ENCODE data around the gene CSAD.

GRCh38 chr12:53213348-53213747, 32.6 kb upstream of the CSAD start:
- peak; percentile 93 for TF ChIP-seq CTCF (IDR thresholded peaks at IDR 0.05; ENCODE audit: insufficient read depth, low read length, poor library complexity, severe bottlenecking)
- TF ChIP-seq EZH2phosphoT487 (conservative IDR thresholded peaks at IDR 0.05; ENCODE audit: low read length), result no peak
